Activated naive CD4-positive, alpha-beta T cell (primary cell): ENCODE results near the gene RABIF.
"Not testable (repeated sequence)": the region's sequence is repeated elsewhere in the genome, so short reads cannot be mapped to it uniquely, and the experiment has no call there.

ENCODE experiments used
- DNase-seq, 4 experiments: peaks; one replicate each; lab custom pipeline; 2025; lab: John Stamatoyannopoulos, UW

The RABIF gene

DNA sequence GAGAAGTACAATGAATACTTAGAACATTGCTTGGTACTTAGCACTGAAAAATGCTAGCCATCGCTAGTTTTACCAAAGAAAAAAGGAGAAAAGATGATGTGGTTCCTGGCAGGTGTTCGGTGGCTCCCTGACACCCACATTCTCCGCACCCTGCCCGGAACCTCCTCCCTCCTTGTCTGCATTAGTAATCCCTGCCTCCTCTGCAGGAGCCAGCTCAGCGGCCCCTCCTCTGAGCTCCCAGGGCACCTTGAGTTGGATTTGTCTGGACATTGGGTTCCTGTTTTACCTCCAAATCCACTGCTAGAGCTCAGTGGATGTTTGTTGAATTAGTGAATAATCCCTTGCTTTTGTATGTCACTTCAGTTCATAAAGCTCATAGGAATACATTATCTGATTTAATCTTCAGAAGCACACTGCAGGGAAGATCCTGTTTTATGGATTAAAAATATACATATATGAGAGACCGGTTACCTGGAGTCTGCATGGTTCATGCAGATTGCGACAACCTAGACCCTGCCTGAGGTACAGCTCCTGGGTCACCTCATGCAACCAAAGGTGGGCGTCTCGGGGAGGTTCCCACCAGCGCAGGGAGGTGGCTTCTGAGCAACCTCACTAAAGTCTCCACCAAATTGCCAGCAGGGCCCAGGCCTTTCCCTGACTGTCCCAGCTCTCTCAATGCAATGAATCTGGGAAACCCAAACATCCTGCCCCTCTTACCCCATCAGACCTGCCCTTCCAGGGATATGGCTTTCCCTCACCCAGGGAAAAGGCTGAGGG is 54.0 kb downstream of the RABIF start:
- DNase-seq: no peak

DNA sequence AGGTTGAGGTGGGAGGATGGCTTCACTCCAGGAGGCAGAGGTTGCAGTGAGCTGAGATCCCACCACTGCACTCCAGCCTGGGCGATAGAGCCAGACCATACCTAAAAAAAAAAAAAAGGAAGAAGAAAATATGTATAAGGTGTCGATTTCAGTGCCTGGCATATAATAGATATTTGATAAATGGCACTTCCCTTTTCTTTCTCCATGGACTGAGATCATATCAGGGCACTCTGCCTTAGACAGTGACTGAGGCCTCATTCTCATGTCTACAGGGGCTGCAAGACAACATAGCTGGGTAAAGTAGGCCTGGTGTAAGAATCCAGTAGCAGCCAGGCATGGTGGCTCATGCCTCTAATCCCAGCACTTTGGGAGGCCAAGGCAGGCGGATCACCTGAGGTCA is 57.0 kb downstream of the RABIF start:
- no peak for DNase-seq

DNA sequence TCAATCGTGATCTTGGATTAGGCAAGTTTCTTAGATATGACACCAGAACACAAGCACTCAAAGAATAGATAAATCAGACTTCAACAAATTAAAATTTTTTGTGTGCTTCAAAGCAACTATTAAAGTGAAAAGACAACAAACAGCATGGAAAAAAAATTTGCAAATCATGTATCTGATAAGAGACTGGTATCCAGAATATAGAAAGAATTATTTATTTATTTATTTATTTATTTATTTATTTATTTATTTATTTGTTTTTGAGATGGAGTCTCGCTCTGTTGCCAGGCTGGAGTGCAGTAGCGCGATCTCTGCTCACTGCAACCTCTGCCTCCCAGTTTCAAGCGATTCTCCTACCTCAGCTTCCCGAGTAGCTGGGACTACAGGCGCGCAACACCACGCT is 59.7 kb downstream of the RABIF start:
- DNase-seq: not testable (repeated sequence)
